GM19193 (cell line): Measurements from ENCODE around the gene RABAC1.

ENCODE experiments used
- POLR2A ChIP-seq: IDR thresholded peaks from 4 replicates; pipeline ENCODE4 v1.6.1; 2011; ENCODE audit not compliant: insufficient read depth, insufficient read length; ENCODE audit errors: extremely low read depth

The RABAC1 gene

GRCh38 chr19:41994521-41994971 is 35.4 kb upstream of the RABAC1 start:
- TF ChIP-seq POLR2A: no peak

- no peak for TF ChIP-seq POLR2A
These were observed 34.7 kb upstream of the RABAC1 start, which contains the start of gene ATP1A3 for GRCh38 chr19:41993612-41994483. ATP1A3 (minus strand) TSS chr19:41994230; CDS start chr19:41994076, 154 bp downstream.

- TF ChIP-seq POLR2A: no peak
These were observed 31.9 kb upstream of the RABAC1 start for GRCh38 chr19:41991025-41991424.

GRCh38 chr19:41990615-41991014 is 31.5 kb upstream of the RABAC1 start:
- TF ChIP-seq POLR2A: no peak

- TF ChIP-seq POLR2A: no peak
These were observed 30.9 kb upstream of the RABAC1 start for GRCh38 chr19:41990028-41990427.

- no peak for TF ChIP-seq POLR2A
These were observed 29.8 kb upstream of the RABAC1 start for GRCh38 chr19:41988947-41989346.

- TF ChIP-seq POLR2A: no peak
These were observed 28.2 kb upstream of the RABAC1 start for GRCh38 chr19:41987141-41987860.

- no peak for TF ChIP-seq POLR2A
These were observed 25.8 kb upstream of the RABAC1 start for GRCh38 chr19:41984961-41985360.

GRCh38 chr19:41981724-41982123 is 22.6 kb upstream of the RABAC1 start:
- no peak for TF ChIP-seq POLR2A

GRCh38 chr19:41978470-41978869 is 19.3 kb upstream of the RABAC1 start:
- no peak for TF ChIP-seq POLR2A

GRCh38 chr19:41977916-41978315 is 18.8 kb upstream of the RABAC1 start:
- TF ChIP-seq POLR2A: no peak

GRCh38 chr19:41974652-41975051 is 15.5 kb upstream of the RABAC1 start:
- TF ChIP-seq POLR2A: no peak

- no peak for TF ChIP-seq POLR2A
These were observed 12.2 kb upstream of the RABAC1 start for GRCh38 chr19:41971363-41971762.

- TF ChIP-seq POLR2A: no peak
These were observed 10.8 kb upstream of the RABAC1 start for GRCh38 chr19:41969772-41970458.
